ENCODE results near the gene ACVR1B.

DNA sequence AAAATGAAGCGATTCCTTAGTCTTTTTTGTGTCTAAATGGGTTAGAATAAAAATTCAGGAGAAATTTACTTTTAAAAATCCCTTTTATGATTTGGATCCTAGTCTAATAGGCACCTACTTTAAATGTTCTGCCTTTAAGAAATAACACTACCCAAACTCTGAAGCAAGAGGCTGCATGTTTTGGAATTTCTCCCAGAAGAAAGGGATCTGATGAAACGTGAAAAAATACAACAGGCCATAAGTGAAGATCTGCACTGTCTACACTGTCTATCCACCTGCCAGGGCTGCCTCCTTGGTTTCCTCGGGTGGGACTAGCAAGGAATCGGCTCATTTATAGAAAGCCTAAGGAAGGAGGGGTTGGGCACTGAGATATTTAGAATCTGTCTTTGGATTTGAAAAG, 22.1 kb downstream of the ACVR1B start:
- TF ChIP-seq FOS (IDR thresholded peaks at IDR 0.05; ENCODE audit: extremely low read depth, insufficient read length), result no peak
- no peak for TF ChIP-seq BCL6 (CRISPR knock-in tag; IDR thresholded peaks at IDR 0.05)
- TF ChIP-seq, protein P1, sequence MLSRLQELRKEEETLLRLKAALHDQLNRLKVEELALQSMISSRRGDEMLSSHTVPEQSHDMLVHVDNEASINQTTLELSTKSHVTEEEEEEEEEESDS (CRISPR knock-in tag; IDR thresholded peaks at IDR 0.05), result no peak
- TF ChIP-seq RCOR1 (IDR thresholded peaks at IDR 0.05; ENCODE audit: borderline replicate concordance in 1 of 2, low read depth in 2 of 2, low read length in 2 of 2), result no peak
- TF ChIP-seq, protein P2, sequence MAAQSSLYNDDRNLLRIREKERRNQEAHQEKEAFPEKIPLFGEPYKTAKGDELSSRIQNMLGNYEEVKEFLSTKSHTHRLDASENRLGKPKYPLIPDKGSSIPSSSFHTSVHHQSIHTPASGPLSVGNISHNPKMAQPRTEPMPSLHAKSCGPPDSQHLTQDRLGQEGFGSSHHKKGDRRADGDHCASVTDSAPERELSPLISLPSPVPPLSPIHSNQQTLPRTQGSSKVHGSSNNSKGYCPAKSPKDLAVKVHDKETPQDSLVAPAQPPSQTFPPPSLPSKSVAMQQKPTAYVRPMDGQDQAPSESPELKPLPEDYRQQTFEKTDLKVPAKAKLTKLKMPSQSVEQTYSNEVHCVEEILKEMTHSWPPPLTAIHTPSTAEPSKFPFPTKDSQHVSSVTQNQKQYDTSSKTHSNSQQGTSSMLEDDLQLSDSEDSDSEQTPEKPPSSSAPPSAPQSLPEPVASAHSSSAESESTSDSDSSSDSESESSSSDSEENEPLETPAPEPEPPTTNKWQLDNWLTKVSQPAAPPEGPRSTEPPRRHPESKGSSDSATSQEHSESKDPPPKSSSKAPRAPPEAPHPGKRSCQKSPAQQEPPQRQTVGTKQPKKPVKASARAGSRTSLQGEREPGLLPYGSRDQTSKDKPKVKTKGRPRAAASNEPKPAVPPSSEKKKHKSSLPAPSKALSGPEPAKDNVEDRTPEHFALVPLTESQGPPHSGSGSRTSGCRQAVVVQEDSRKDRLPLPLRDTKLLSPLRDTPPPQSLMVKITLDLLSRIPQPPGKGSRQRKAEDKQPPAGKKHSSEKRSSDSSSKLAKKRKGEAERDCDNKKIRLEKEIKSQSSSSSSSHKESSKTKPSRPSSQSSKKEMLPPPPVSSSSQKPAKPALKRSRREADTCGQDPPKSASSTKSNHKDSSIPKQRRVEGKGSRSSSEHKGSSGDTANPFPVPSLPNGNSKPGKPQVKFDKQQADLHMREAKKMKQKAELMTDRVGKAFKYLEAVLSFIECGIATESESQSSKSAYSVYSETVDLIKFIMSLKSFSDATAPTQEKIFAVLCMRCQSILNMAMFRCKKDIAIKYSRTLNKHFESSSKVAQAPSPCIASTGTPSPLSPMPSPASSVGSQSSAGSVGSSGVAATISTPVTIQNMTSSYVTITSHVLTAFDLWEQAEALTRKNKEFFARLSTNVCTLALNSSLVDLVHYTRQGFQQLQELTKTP (IDR thresholded peaks at IDR 0.05; ENCODE audit: low read depth in 1 of 2, partially characterized antibody in 2 of 2), result no peak
- no peak for TF ChIP-seq YBX1 (IDR thresholded peaks at IDR 0.05)
- TF ChIP-seq POLR2AphosphoS5 (IDR thresholded peaks at IDR 0.05; ENCODE audit: control insufficient read depth, insufficient read depth, low read depth, low read length), result no peak
- TF ChIP-seq, protein P3, sequence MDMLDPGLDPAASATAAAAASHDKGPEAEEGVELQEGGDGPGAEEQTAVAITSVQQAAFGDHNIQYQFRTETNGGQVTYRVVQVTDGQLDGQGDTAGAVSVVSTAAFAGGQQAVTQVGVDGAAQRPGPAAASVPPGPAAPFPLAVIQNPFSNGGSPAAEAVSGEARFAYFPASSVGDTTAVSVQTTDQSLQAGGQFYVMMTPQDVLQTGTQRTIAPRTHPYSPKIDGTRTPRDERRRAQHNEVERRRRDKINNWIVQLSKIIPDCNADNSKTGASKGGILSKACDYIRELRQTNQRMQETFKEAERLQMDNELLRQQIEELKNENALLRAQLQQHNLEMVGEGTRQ (CRISPR knock-in tag; IDR thresholded peaks at IDR 0.05), result no peak
- TF ChIP-seq ZBED1 (IDR thresholded peaks at IDR 0.05), result no peak
- no peak for TF ChIP-seq U2AF1 (optimal IDR thresholded peaks at IDR 0.05; ENCODE audit: low read depth, low read length)
- TF ChIP-seq CHD1 (IDR thresholded peaks at IDR 0.05; ENCODE audit: low read length), result no peak
- no peak for TF ChIP-seq SRF (CRISPR knock-in tag; IDR thresholded peaks at IDR 0.05)
- no peak for TF ChIP-seq NFATC3 (IDR thresholded peaks at IDR 0.05)
- TF ChIP-seq SP2 (IDR thresholded peaks at IDR 0.05; ENCODE audit: extremely low read depth, low read depth, low read length, poor library complexity, severe bottlenecking), result no peak
